HUES64 (cell line): ENCODE measurements around the gene CDC42SE2.

Experiments
- H3K27ac ChIP-seq: 2 replicates; pipeline ENCODE4 v1.7.0; 2013; ENCODE audit warnings: low read depth, low read length, inconsistent platforms
- H3K27me3 ChIP-seq: 2 replicates; pipeline ENCODE4 v1.6.1; 2013; ENCODE audit warnings: mild to moderate bottlenecking, low read length; ENCODE audit not compliant: insufficient read depth
- H3K36me3 ChIP-seq: 2 replicates; pipeline ENCODE4 v1.6.1; 2013; ENCODE audit warnings: mild to moderate bottlenecking, low read length; ENCODE audit not compliant: insufficient read depth
- H3K4me1 ChIP-seq: 2 replicates; pipeline ENCODE4 v1.6.1; 2013; ENCODE audit warnings: mild to moderate bottlenecking, low read length, moderate library complexity; ENCODE audit not compliant: insufficient read depth
- H3K4me3 ChIP-seq: 2 replicates; pipeline ENCODE4 v1.5.1; 2013; ENCODE audit warnings: mild to moderate bottlenecking, low read length, moderate library complexity
- H3K9ac ChIP-seq: 2 replicates; pipeline ENCODE4 v1.6.1; 2013; ENCODE audit warnings: mild to moderate bottlenecking, low read depth, low read length
- H3K9me3 ChIP-seq: 2 replicates; pipeline ENCODE4 v1.6.1; 2013; ENCODE audit warnings: low read depth, low read length; ENCODE audit not compliant: insufficient read depth
- WGBS: fragments of 150-250, 120-280 bp; methylation state at CpG from one replicate; pipeline ENCODE4 v1.1.7; 2013; ENCODE audit warnings: missing lambda C conversion rate; 5-methylcytosine and 5-hydroxymethylcytosine counted together

Gene CDC42SE2

DNA sequence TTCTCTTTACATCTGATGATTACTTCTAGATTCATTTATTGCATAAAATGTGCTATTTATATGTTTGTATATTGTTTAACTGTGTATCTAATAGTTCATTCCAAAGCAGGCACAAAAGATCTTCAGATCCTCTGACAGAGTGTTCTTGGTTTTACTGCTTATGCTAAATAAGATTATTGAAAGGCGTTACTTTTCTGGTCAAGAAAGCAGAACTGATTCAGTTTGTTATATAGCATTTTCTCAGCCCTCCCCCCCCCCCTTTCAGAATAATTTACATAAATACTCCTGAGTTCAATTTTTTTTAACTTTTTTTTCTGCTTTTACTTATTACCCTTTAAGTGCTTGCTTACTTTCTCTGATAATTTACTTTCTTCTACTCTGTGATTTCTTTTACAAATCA lies 15.4 kb downstream of the CDC42SE2 start:
- Histone ChIP-seq H3K27ac (no peak overlapping the region), H3K36me3 (no peaks in the 10 kb centered on the region), H3K9ac (no peak overlapping the region), H3K27me3 (no peaks in the 10 kb centered on the region), H3K4me3 (no peak overlapping the region), H3K9me3 (no peaks in the 10 kb centered on the region), H3K4me1 (peaks cover 9% of the 10 kb centered on the region; the same call in 1 of the 2 replicates)
- 88% methylated on average over 1 of the region's 1 CpG for WGBS

DNA sequence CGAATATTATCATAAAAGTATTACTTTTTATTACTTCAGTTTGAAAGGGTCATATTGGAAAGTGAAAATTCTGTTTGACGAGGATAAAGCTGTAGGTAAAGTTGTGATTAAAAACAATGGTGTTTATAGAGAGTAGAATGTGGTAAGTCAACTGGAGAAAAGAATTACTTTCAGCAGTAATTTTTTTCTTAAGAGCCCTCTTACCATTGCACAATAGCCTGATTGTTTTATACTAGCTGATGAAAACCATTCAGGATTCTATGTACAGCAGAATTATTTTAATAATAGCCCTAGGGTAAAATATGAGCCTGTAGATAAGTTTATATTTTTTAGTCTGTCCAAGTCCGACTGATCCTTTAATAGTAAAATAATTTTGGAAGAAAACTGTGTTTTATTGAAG lies 16.6 kb downstream of the CDC42SE2 start:
- Histone ChIP-seq H3K9ac (no peak overlapping the region), H3K4me1 (peaks cover 9% of the 10 kb centered on the region; the same call in 1 of the 2 replicates), H3K27me3 (no peaks in the 10 kb centered on the region), H3K4me3 (no peak overlapping the region), H3K36me3 (no peaks in the 10 kb centered on the region), H3K27ac (no peak overlapping the region), H3K9me3 (no peaks in the 10 kb centered on the region)
- 95% methylated on average over 2 of the region's 3 CpGs for WGBS

DNA sequence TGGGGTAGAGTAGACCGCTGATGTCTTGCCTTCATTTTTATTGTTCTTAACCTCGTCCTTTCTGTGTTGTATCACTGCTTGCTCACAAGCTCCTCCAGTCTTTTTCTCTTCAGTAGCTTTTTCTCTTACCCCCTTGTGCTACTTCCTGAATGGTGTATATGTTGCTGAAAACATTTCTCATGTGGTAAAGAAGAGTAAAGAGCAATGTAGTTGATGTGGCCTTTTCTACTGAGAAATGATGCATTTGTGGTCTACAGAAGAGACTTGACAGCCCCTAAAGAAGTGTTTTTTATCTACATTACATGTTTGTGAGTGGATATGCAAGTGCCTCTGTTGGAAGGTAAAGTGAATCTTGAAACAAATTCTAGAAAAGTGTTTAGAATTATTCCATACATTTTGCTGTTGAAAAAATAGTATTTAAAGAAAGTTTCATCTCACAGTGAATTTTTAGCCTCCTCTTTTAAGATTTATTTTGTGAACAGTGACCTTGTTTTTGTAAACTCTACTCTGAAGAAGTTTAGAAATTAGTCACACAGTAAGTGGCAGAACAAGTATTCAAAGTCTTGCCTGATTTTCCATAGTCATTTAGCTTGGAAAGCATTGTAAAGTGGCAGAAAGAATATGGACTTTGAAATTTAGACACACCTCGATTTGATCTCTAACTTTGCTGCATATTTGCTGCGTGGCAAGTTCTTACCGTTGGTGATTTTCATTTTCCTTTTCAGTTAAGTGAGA lies 17.4 kb downstream of the CDC42SE2 start:
- Histone ChIP-seq H3K4me1 (peaks cover 9% of the 10 kb centered on the region; the same call in 1 of the 2 replicates), H3K27ac (no peak overlapping the region)
- 90% methylated on average over 5 of the region's 5 CpGs for WGBS

DNA sequence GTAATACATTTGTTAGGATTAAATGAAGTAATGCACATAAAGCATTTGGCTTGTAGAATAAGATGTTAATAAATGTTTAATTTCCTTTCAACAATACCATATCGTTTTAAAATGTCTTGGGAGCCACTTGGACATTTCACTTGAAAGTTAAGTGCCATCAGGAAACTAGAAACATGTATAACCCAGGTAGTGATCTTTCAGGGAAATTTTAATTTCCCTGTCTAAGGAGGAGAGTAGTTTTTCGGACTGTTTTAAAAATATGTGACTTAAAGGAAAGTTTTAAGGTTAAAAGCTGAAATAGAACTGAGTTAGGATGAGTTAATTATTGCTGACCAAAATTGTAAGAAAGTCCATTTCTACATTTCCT lies 18.0 kb downstream of the CDC42SE2 start:
- no peak overlapping the region for H3K27ac ChIP-seq
- peaks cover 9% of the 10 kb centered on the region; the same call in 1 of the 2 replicates for H3K4me1 ChIP-seq
- H3K9me3 ChIP-seq = no peaks in the 10 kb centered on the region
- H3K27me3 ChIP-seq = no peaks in the 10 kb centered on the region
- no peak overlapping the region for H3K4me3 ChIP-seq
- H3K9ac ChIP-seq = no peak overlapping the region
- WGBS = 95% methylated on average over 2 of the region's 2 CpGs
- no peaks in the 10 kb centered on the region for H3K36me3 ChIP-seq

More for the DNA sequence above, 17.4 kb downstream of the CDC42SE2 start:
- Histone ChIP-seq H3K4me3 (no peak overlapping the region), H3K27me3 (no peaks in the 10 kb centered on the region), H3K9me3 (no peaks in the 10 kb centered on the region), H3K9ac (no peak overlapping the region), H3K36me3 (no peaks in the 10 kb centered on the region)

DNA sequence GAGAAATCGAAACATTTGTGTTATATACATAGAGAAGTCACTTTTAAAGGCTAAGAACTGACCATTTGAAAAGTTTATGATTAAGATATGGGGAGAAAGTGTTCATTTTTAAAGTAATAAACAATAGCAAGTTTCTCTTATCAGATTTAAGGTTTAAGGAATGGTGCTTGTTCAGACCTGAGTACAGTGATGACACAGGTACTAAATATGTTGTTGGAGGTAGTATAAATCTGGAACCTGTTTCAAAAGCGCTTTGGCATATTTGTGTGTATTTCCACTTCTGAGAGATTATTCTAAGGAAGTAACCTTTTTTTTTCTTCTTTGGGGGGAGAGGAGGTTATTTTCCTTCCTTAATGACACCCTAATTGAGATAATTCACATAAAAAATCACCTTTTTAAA lies 18.4 kb downstream of the CDC42SE2 start:
- no peaks in the 10 kb centered on the region for H3K9me3 ChIP-seq
- no peaks in the 10 kb centered on the region for H3K36me3 ChIP-seq
- H3K4me3 ChIP-seq = no peak overlapping the region
- 98% methylated on average over 2 of the region's 2 CpGs for WGBS
- no peak overlapping the region for H3K27ac ChIP-seq
- H3K9ac ChIP-seq = no peak overlapping the region
- H3K4me1 ChIP-seq = peaks cover 9% of the 10 kb centered on the region; the same call in 1 of the 2 replicates
- no peaks in the 10 kb centered on the region for H3K27me3 ChIP-seq

DNA sequence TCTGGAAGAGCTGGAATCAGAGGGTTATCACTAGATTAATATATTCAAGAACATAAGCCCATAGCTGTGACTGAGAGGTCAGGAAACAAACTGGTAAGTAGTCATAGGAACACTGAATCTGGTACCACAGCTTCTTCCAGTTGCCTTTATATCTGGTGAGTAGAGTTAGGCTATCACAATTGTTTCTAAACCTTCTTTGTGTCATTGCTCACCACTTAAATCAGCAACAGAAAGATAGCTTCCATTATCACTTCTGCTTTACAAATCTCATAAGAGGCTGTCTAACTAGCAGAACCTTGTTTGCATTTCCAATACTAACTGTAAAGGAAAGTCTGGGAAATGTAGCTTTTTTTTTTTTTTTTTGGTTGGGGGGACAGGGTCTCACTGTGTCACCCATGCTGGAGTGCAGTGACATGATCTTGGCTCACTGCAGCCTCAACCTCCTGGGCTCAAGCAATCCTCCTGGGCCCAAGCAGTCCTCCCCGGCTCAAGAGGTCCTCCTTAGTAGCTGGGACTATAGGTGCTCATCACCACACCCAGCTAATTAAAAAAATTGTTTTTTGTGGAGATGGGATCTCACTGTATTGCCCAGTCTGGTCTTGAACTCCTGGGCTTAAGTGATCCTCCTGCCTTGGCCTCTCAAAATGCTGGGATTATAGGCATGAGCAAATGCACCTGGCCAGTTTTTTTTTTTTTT lies 22.0 kb downstream of the CDC42SE2 start:
- Histone ChIP-seq H3K4me3 (no peak overlapping the region), H3K9me3 (no peaks in the 10 kb centered on the region), H3K9ac (no peak overlapping the region), H3K36me3 (no peaks in the 10 kb centered on the region), H3K27ac (no peak overlapping the region), H3K27me3 (no peaks in the 10 kb centered on the region), H3K4me1 (peaks cover 5% of the 10 kb centered on the region; the same call in 1 of the 2 replicates)
- WGBS = 100% methylated on average over 1 of the region's 1 CpG

DNA sequence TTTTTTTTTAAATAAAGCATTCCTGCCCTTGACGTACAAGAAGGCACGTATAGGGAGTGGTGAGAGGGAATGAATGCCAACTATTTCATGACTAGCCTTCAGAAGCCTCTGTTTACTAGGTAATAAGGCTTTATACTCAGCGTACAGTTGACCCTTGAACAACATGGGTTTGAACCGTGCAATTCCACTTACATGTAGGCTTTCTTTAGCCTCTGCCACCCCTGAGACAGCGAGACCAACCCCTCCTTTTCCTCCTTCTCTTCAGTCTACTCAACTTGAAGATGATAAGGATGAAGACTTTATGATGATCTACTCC lies 22.5 kb downstream of the CDC42SE2 start:
- WGBS = 93% methylated on average over 5 of the region's 5 CpGs
- Histone ChIP-seq H3K36me3 (no peaks in the 10 kb centered on the region), H3K4me3 (no peak overlapping the region), H3K9ac (no peak overlapping the region), H3K27me3 (no peaks in the 10 kb centered on the region), H3K9me3 (no peaks in the 10 kb centered on the region), H3K4me1 (no peaks in the 10 kb centered on the region), H3K27ac (no peak overlapping the region)

DNA sequence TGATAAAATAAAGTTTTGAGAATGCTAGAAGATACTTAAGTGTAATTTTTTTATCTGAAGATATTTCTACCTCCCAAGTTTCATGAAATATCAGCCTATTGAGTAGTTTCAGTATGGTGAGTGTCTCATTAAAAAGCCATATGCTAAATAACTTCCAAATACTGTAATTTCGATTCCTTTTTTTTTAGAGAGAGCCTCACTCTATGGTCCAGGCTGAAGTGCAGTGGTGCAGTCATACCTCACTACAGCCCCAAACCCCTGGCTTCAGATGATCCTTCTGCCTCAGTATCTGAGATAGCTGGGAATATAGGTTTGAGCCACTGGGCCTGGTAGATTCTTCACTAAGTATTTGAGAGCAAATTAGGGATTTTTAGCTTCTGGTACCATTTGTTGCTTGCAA lies 24.5 kb downstream of the CDC42SE2 start:
- no peak overlapping the region for H3K27ac ChIP-seq
- WGBS = 96% methylated on average over 1 of the region's 1 CpG

DNA sequence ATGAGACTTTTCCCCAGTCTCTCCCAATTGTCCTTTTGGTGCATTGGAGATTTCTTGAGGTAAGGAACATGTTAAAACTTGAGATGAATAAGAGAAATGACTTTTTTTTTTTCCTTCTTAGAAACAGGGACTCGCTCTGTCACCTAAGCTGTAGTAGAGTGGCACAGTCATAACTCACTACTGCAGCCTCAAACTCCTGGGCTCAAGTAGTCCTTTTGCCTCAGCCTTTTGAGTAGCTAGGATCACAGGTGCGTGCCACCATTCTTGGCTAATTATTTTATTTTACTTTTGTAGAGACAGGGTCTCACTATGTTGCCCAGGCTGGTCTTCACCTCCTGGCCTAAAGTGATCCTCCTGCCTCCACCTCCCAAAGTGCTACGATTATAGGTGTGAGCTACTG lies 25.9 kb downstream of the CDC42SE2 start:
- H3K27ac ChIP-seq = no peak overlapping the region
- WGBS = 88% methylated on average over 3 of the region's 3 CpGs
- no peak overlapping the region for H3K9ac ChIP-seq
- H3K27me3 ChIP-seq = no peaks in the 10 kb centered on the region
- no peaks in the 10 kb centered on the region for H3K9me3 ChIP-seq
- H3K4me1 ChIP-seq = no peaks in the 10 kb centered on the region
- no peak overlapping the region for H3K4me3 ChIP-seq
- H3K36me3 ChIP-seq = no peaks in the 10 kb centered on the region

More for the DNA sequence above, 24.5 kb downstream of the CDC42SE2 start:
- Histone ChIP-seq H3K9me3 (no peaks in the 10 kb centered on the region), H3K4me3 (no peak overlapping the region), H3K27me3 (no peaks in the 10 kb centered on the region), H3K36me3 (no peaks in the 10 kb centered on the region), H3K4me1 (no peaks in the 10 kb centered on the region), H3K9ac (no peak overlapping the region)

DNA sequence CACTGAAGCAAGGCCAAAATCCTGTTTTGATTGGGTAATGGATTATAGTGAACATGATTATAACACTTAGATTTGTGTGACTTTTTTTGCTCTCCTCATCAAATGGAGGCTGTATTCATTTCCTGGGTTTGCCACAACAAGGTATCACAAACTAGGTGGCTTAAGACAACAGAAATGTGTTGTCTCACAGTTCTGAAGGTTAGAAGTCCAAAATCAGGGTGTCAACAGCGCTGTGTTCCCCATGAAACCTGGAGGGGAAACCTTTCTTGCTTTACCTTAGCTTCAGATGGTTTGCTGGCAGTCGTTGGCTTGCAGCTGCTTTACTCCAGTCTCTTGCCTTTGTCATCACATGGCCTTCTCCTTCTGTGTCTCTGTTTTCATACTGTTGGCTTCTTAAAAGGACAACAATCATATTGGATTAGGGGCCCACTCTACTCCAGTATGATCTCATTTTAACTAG lies 32.4 kb downstream of the CDC42SE2 start:
- H3K9ac ChIP-seq = no peak overlapping the region
- H3K36me3 ChIP-seq = no peaks in the 10 kb centered on the region
- no peaks in the 10 kb centered on the region for H3K9me3 ChIP-seq
- WGBS = 95% methylated on average over 2 of the region's 2 CpGs
- no peaks in the 10 kb centered on the region for H3K27me3 ChIP-seq
- H3K27ac ChIP-seq = no peak overlapping the region
- no peaks in the 10 kb centered on the region for H3K4me1 ChIP-seq
- no peak overlapping the region for H3K4me3 ChIP-seq

DNA sequence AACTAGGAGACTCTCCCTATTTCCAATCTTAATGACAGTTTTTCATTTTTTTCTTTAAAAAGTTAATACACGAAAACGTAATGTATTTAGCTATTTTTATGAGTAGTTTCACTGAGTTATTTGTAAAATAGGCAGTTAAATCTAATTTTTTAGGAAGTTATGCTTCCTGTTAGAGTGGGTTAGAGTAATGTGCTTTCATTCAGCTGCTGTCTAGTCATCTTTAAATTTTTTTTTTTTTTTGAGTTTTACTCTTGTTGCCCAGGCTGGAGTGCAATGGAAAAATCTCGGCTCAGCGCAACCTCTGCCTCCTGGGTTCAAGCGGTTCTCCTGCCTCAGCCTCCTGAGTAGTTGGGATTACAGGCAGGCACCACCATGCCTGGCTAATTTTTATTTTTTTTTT lies 34.0 kb downstream of the CDC42SE2 start:
- H3K9ac ChIP-seq = no peak overlapping the region
- H3K27ac ChIP-seq = no peak overlapping the region
- no peaks in the 10 kb centered on the region for H3K9me3 ChIP-seq
- H3K4me3 ChIP-seq = no peak overlapping the region
- H3K4me1 ChIP-seq = no peaks in the 10 kb centered on the region
- WGBS = 93% methylated on average over 5 of the region's 5 CpGs
- no peaks in the 10 kb centered on the region for H3K36me3 ChIP-seq
- no peaks in the 10 kb centered on the region for H3K27me3 ChIP-seq
